ENCODE data around the gene ACY1.
A peak's percentile ranks its signal among the peaks of the same experiment; 100 is the strongest.

The ACY1 gene

GRCh38 chr3:52010431-52010830, 27.1 kb downstream of the ACY1 start:
- DNase-seq = no peak

GRCh38 chr3:52012699-52013098, 29.4 kb downstream of the ACY1 start:
- no peak for DNase-seq

- DNase-seq = no peak
Observed at GRCh38 chr3:52013802-52014598, 30.7 kb downstream of the ACY1 start.

- peak; percentile 29 for DNase-seq
Observed at GRCh38 chr3:52014613-52015012, 31.3 kb downstream of the ACY1 start.

GRCh38 chr3:52015438-52016228, 32.3 kb downstream of the ACY1 start:
- DNase-seq = no peak

- no peak for DNase-seq
Observed at GRCh38 chr3:52017586-52017985, 34.3 kb downstream of the ACY1 start.

- DNase-seq = no peak
Observed at GRCh38 chr3:52018319-52019000, 35.1 kb downstream of the ACY1 start.

- no peak for DNase-seq
Observed at GRCh38 chr3:52019352-52020080, 36.2 kb downstream of the ACY1 start.

GRCh38 chr3:52020796-52021195, 37.5 kb downstream of the ACY1 start:
- no peak for DNase-seq

- no peak for DNase-seq
Observed at GRCh38 chr3:52021489-52022268, 38.3 kb downstream of the ACY1 start.

GRCh38 chr3:52022323-52023100, 39.2 kb downstream of the ACY1 start:
- DNase-seq = no peak

- DNase-seq = no peak
Observed at GRCh38 chr3:52023101-52023770, 39.9 kb downstream of the ACY1 start.

- DNase-seq = no peak
Observed at GRCh38 chr3:52023860-52024764, 40.8 kb downstream of the ACY1 start.

GRCh38 chr3:52024765-52025452, 41.6 kb downstream of the ACY1 start:
- no peak for DNase-seq

- DNase-seq = no peak
Observed at GRCh38 chr3:52025453-52025852, 42.1 kb downstream of the ACY1 start.

GRCh38 chr3:52026041-52026440, 42.7 kb downstream of the ACY1 start:
- DNase-seq = no peak

GRCh38 chr3:52028572-52028971, 45.2 kb downstream of the ACY1 start:
- DNase-seq = no peak

GRCh38 chr3:52029053-52029452, 45.7 kb downstream of the ACY1 start:
- DNase-seq = peak; percentile 38

- DNase-seq = no peak
Observed at GRCh38 chr3:52029535-52029934, 46.2 kb downstream of the ACY1 start.
